ENCODE results near the gene TCF4.

The TCF4 gene

GRCh38 chr18:55427951-55428350 is 160.0 kb downstream of the TCF4 start:
- no peak for DNase-seq

- DNase-seq = no peak
Observed at GRCh38 chr18:55425698-55426097, 162.3 kb downstream of the TCF4 start.

- DNase-seq = no peak
Observed at GRCh38 chr18:55422456-55423180, 165.4 kb downstream of the TCF4 start.

GRCh38 chr18:55421615-55422419 is 166.2 kb downstream of the TCF4 start:
- DNase-seq = no peak

DNA sequence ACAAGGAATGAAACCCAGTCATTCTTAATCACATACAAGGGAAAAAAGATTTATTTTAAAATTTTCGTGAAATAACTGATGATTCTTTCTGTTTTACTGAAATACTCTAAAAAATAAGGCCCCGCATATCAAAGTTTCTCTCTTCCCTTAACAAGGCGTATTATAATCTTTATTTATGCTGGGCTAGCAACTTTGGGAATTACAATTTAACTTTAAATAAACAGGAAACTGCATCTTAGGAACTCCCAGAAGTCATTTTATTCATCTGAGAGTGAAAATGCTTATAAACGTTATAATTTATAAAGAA is 166.7 kb downstream of the TCF4 start:
- no peak for DNase-seq

- no peak for DNase-seq
Observed at GRCh38 chr18:55420665-55421307, 167.2 kb downstream of the TCF4 start.

DNA sequence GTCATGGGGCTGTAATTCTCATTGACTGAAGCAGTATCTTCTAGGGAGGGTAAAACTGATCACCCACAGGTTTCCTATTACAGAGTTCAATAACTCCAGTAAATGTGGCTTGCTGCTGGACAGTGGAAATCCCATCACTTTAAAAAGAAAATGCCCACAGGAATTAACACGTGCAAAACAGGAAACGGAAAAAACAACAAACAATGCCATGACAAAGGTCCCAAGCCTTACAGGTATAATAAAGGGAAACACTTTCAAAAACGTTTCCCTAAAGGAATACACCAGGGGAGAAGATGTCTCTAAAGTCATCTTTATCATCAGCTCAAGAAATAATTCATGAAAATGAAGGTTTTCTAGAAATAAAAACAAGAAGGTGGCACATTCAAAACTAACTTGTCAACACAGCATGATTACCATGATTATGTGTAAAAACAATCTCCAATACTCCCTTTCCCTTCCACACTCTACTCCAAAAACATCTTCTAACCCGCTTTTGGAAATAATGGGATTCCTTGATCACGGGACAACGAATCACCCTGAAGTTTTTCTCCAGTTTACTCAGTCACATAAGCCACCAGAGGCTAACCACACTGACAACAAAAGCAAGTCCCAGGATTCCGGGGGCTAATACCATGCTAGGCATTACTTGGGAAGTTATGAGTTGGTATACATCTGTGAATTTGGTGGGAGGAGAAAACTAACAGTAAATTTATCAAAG is 167.9 kb downstream of the TCF4 start:
- DNase-seq = no peak

DNA sequence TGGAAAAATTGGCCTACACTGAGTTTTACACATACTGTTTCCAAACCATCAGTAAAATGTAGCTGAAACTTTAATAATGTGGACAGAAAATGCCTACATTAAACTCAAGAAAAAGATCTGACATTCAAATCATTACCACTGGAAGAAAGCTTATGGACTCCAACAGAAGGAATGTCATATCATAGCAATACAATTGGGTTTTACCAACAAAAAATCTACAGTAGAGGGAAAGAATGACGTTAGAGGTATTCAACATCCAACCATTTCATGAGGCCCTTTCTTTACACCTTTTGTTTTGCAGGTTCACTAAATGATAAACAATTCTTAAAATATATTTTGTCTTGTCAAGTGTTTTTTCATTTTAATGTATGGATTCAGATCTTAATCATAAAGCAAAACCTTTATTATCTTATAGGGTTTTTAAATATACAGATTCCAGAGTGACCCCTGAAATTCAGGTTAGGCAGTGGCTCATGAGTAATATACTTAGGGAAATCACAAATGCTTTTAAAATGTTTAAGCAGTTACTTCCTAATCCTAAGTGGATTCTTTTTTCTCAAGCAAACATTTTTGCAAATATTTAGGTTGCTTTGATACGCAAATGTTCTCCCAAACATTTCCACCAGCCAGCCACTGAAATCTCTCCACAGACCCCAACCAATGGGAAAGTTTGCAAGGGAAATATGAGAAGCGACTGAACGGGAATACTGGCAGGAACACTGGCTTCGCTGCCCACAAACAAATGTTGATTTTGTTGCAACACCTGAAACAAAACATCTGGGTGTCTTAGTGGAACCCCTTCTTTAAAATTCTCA is 168.7 kb downstream of the TCF4 start:
- no peak for DNase-seq

DNA sequence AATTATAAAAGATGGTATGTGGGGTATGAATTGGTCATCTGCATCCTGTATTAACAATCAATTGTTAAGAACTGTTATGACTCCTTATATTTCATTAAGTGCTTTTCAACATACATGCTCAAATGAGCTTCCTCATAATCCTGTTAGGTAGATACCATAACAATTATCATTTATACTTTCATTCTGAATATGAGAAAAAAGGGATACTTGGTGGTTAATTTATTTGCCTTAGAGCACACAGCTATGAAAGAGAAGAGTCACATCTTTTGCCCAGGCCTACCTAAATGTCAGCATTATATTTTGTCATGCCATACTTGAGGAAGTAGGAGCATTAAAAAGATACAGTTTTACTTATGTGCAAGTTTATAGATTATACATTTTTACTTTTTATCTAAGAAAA is 169.6 kb downstream of the TCF4 start:
- no peak for DNase-seq

DNA sequence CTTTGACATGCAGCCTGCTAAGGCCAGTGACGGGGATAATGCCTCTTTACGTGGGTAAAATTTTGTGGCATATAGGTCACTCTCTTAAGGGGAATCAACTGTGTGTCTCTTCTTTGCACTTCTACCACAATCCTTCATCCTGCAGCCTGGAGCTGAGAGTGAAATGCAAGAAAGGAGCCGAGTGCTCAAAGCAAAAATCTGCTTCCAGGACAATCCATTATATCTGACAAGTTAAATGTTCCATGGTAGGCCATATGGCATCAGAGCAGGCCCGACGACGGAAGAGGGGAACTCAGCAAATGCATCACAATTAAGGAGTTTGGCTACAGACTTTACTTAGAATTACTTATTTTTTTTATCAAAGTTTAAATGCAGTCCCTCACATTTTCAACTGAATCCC is 171.2 kb downstream of the TCF4 start:
- no peak for DNase-seq

DNA sequence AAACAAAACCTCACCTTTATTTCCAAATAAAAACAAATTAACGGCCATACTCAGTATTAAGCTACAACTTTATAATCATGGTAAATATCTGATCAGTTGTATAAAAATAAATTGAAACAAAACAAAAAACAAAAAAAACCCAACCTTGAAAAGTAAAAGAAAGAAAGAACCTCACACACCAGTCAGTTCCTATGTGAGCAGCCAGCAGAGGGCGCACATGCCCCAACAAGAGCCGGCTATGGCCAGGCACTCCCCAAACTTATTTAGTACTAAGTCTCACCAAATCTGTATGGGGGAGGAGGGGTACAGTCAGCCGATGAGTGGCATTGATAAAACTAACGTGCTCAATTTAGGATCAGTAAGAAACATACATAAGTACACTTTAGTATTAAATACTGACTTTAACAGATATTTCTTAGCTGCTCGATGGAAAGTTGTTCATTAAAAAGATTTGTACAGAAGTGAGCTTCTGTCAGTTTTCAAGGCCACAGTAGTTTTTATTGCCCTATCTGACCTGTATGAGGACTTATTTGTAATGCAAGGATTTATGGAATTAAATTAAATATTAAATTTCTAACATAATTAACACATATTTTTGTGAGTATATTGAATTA is 172.6 kb downstream of the TCF4 start:
- DNase-seq = peak; percentile 90

DNA sequence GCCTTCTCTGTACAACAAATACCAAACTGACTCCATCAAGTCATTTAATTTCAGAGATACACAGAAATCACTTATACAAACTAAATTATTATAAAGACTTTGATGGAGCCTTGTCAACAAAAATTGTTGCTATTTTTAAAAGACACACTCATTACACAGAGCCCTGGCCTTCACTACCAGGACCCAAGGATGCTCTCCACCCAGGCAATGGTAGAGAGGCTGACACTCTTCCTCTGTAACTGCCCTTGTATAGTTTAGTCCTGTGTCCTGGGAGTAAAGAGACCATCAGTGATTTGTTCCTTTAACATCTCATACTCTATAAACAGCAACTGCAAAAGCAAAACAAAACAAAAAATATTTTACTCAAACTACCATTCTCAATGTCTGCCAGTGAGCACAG is 173.5 kb downstream of the TCF4 start:
- no peak for DNase-seq

- no peak for DNase-seq
Observed at GRCh38 chr18:55413474-55413873, 174.5 kb downstream of the TCF4 start.

- no peak for DNase-seq
Observed at GRCh38 chr18:55407774-55408535, 180.0 kb downstream of the TCF4 start.

- no peak for DNase-seq
Observed at GRCh38 chr18:55407191-55407590, 180.8 kb downstream of the TCF4 start.

- peak; percentile 37 for DNase-seq
Observed at GRCh38 chr18:55406451-55406991, 181.5 kb downstream of the TCF4 start.

GRCh38 chr18:55405893-55406406 is 182.0 kb downstream of the TCF4 start:
- peak; percentile 93 for DNase-seq

DNA sequence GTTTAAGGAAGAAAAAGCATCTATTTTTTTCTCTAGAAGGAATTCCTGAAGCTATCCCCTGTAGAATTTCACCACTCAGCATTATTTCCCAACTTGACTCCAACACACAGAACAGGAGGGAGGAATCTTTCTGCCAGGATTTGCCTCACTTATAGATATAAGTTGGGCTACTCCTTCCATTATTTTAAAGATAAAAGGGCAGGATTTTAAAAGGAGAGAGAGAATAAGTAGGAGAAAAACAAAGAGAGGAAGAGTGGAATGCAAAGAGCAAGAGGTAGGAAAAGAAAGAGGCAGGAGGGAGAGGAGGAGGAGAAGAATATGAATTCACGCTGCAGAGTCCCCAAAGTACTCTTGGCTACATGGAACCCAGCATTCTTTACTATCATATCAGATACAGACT is 182.5 kb downstream of the TCF4 start:
- no peak for DNase-seq

DNA sequence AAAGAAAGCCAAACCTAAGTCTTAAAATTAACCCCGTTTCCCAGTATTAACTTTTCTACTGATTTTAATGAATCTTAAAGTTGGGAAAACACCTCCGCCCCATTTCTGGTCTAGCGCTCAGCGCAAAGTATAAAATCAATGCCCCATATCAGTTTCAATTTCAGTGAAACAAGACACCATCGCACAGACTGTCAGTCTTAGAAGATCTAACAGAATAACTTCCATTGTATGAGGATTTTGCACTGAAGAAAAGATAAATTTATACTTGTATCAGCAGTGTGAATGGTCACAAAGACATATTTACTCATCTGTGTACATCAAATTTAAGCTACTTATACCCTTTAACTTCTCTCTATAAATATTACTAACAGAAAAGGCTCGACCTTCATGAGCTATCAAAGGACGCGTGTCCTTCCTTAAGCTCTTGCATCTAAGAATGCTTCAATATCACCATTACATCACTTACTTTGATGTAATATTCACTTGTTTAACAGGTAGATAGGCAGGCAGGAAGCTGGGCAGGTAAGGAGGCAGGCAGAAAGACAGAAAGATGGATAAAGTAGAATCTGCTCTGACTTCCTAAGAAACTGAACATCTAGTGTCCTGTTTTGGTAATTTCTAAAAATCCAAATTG is 183.0 kb downstream of the TCF4 start:
- no peak for DNase-seq

DNA sequence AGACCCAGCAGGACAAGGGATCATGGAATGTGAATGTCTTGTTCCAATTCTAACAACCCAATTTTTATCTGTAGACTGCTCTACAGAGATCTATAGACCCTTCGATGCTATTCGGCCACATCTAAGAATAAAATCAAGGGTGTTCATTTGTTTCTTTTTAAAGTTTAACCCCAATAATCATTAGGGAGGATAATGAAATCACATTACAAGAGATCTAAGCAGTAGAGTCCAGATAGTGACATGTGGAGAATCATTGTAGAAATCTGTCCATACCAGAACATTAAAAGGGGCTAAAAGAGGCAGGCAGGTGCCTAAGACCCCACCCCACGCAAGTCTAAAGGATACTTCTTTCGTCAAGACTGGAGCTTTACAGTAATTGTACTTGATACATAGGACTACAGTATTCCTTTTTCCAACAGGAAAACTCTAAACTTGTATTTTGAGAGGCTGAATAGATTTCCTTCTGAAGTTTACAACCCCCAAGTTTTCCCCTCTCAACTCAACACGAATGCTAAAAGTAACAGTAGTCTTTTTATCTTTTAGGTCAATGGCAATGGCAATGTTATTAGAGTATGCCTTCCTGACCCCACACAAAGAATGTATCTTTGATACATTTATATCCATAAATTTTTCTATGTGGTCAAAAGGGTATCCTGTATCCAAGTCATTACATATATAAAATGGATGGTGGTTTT is 183.7 kb downstream of the TCF4 start:
- DNase-seq = no peak

Data from DMS53 (cell line).